Liver (tissue), 3 donors: Measurements from ENCODE around the gene PTCD2.

Experiments
- EGR1 ChIP-seq, 2 donors: IDR thresholded peaks; 2 replicates each; pipeline ENCODE4 v1.6.1; 2016 to 2018; ENCODE audit warnings: antibody characterized with exemption in 2 of 2, low read depth in 2 of 2
- FOXA1 ChIP-seq: IDR thresholded peaks from 2 replicates; pipeline ENCODE4 v1.6.1; 2016; ENCODE audit warnings: antibody characterized with exemption
- GABPA ChIP-seq, 2 donors: IDR thresholded peaks in 1 of 2; conservative IDR thresholded peaks in 1 of 2; 2 replicates each; pipeline ENCODE4 v1.6.1; 2016; ENCODE audit warnings: antibody characterized with exemption in 2 of 2, mild to moderate bottlenecking in 1 of 2, moderate library complexity in 1 of 2
- JUND ChIP-seq, 2 donors: IDR thresholded peaks; 2 replicates each; pipeline ENCODE4 v1.6.1; 2016; ENCODE audit warnings: antibody characterized with exemption in 2 of 2
- RAD21 ChIP-seq, 2 donors: IDR thresholded peaks; 2 replicates each; pipeline ENCODE4 v1.6.1; 2016; ENCODE audit warnings: antibody characterized with exemption in 2 of 2, mild to moderate bottlenecking in 2 of 2
- SP1 ChIP-seq: IDR thresholded peaks from 2 replicates; pipeline ENCODE4 v1.6.1; 2018; ENCODE audit warnings: antibody characterized with exemption, mild to moderate bottlenecking
- TAF1 ChIP-seq: conservative IDR thresholded peaks from 2 replicates; pipeline ENCODE4 v1.6.1; 2016; ENCODE audit warnings: antibody characterized with exemption, mild to moderate bottlenecking
- YY1 ChIP-seq: IDR thresholded peaks from 2 replicates; pipeline ENCODE4 v1.6.1; 2016; ENCODE audit warnings: antibody characterized with exemption, mild to moderate bottlenecking
- TF ChIP-seq, protein P1 (sequence below): fragments of 150-350 bp; IDR thresholded peaks from 2 replicates; pipeline ENCODE4 v1.5.1; 2017; ENCODE audit warnings: improper control_type of control experiment, low read depth, low read length; ENCODE audit not compliant: missing input control
- TF ChIP-seq, protein P2 (sequence below): IDR thresholded peaks from 2 replicates; pipeline ENCODE4 v1.6.1; 2016; ENCODE audit warnings: antibody characterized with exemption
- TF ChIP-seq, protein P3 (sequence below): IDR thresholded peaks from 2 replicates; pipeline ENCODE4 v1.6.1; 2016; ENCODE audit warnings: antibody characterized with exemption
- TF ChIP-seq, protein P4 (sequence below): IDR thresholded peaks from 2 replicates; pipeline ENCODE4 v1.6.1; 2016; ENCODE audit warnings: antibody characterized with exemption
- TF ChIP-seq, protein P5 (sequence below): IDR thresholded peaks from 2 replicates; pipeline ENCODE4 v1.6.1; 2016; ENCODE audit warnings: antibody characterized with exemption, mild to moderate bottlenecking
- donor health status: healthy.
- donor health status: healthy.

DNA sequence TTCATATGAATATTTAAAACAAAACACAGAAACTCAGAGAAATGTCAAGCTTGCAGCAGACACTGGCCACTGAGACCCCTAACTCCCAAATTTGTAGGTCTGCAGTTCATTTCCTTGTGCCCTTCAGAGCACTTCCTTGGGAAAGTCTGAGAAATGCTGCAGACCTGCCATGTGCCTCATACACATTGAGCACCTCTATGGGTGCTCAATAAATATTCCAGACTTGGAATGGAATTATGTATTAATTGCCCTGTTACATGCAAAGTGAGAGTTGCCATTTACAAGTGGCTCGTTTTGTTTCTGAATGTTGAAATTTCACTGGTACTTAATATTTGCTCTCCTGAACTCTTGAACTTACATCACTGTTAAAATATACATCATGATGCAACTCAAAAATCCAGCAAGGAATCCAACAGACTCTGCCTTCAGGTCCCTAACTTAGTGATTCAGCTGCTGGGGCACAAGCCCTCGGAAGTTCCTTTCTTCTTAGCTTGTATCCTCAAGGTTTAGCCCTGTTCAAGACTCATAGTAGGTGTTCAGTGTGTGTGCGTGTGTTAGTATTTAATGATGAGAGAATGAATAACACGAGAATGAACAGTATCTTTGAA, 90.6 kb downstream of the PTCD2 start:
- TF ChIP-seq, protein P1, sequence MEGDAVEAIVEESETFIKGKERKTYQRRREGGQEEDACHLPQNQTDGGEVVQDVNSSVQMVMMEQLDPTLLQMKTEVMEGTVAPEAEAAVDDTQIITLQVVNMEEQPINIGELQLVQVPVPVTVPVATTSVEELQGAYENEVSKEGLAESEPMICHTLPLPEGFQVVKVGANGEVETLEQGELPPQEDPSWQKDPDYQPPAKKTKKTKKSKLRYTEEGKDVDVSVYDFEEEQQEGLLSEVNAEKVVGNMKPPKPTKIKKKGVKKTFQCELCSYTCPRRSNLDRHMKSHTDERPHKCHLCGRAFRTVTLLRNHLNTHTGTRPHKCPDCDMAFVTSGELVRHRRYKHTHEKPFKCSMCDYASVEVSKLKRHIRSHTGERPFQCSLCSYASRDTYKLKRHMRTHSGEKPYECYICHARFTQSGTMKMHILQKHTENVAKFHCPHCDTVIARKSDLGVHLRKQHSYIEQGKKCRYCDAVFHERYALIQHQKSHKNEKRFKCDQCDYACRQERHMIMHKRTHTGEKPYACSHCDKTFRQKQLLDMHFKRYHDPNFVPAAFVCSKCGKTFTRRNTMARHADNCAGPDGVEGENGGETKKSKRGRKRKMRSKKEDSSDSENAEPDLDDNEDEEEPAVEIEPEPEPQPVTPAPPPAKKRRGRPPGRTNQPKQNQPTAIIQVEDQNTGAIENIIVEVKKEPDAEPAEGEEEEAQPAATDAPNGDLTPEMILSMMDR = no peak
- TF ChIP-seq YY1 (no peak), JUND (IDR thresholded peaks at IDR 0.05) (no peak), RAD21 (IDR thresholded peaks at IDR 0.05) (no peak), SP1 (no peak), EGR1 (IDR thresholded peaks at IDR 0.05; ENCODE audit: low read depth in 2 of 2) (no peak), FOXA1 (no peak), TAF1 (no peak), GABPA (IDR thresholded peaks at IDR 0.05 in 1 of 2, conservative IDR thresholded peaks at IDR 0.05 in 1 of 2) (no peak)
- TF ChIP-seq, protein P2, sequence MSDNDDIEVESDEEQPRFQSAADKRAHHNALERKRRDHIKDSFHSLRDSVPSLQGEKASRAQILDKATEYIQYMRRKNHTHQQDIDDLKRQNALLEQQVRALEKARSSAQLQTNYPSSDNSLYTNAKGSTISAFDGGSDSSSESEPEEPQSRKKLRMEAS = no peak
- TF ChIP-seq, protein P3, sequence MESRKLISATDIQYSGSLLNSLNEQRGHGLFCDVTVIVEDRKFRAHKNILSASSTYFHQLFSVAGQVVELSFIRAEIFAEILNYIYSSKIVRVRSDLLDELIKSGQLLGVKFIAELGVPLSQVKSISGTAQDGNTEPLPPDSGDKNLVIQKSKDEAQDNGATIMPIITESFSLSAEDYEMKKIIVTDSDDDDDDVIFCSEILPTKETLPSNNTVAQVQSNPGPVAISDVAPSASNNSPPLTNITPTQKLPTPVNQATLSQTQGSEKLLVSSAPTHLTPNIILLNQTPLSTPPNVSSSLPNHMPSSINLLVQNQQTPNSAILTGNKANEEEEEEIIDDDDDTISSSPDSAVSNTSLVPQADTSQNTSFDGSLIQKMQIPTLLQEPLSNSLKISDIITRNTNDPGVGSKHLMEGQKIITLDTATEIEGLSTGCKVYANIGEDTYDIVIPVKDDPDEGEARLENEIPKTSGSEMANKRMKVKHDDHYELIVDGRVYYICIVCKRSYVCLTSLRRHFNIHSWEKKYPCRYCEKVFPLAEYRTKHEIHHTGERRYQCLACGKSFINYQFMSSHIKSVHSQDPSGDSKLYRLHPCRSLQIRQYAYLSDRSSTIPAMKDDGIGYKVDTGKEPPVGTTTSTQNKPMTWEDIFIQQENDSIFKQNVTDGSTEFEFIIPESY = no peak
- TF ChIP-seq, protein P4, sequence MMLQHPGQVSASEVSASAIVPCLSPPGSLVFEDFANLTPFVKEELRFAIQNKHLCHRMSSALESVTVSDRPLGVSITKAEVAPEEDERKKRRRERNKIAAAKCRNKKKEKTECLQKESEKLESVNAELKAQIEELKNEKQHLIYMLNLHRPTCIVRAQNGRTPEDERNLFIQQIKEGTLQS = no peak
- TF ChIP-seq, protein P5, sequence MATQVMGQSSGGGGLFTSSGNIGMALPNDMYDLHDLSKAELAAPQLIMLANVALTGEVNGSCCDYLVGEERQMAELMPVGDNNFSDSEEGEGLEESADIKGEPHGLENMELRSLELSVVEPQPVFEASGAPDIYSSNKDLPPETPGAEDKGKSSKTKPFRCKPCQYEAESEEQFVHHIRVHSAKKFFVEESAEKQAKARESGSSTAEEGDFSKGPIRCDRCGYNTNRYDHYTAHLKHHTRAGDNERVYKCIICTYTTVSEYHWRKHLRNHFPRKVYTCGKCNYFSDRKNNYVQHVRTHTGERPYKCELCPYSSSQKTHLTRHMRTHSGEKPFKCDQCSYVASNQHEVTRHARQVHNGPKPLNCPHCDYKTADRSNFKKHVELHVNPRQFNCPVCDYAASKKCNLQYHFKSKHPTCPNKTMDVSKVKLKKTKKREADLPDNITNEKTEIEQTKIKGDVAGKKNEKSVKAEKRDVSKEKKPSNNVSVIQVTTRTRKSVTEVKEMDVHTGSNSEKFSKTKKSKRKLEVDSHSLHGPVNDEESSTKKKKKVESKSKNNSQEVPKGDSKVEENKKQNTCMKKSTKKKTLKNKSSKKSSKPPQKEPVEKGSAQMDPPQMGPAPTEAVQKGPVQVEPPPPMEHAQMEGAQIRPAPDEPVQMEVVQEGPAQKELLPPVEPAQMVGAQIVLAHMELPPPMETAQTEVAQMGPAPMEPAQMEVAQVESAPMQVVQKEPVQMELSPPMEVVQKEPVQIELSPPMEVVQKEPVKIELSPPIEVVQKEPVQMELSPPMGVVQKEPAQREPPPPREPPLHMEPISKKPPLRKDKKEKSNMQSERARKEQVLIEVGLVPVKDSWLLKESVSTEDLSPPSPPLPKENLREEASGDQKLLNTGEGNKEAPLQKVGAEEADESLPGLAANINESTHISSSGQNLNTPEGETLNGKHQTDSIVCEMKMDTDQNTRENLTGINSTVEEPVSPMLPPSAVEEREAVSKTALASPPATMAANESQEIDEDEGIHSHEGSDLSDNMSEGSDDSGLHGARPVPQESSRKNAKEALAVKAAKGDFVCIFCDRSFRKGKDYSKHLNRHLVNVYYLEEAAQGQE = no peak
